Globus pallidus (tissue), 1 donor: ENCODE data around the gene ADARB2.

Experiments used
- DNase-seq: peaks from one replicate; pipeline ENCODE4 v3.0.0-alpha.2; 2015; ENCODE audit warnings: low spot score

ADARB2 gene

DNA sequence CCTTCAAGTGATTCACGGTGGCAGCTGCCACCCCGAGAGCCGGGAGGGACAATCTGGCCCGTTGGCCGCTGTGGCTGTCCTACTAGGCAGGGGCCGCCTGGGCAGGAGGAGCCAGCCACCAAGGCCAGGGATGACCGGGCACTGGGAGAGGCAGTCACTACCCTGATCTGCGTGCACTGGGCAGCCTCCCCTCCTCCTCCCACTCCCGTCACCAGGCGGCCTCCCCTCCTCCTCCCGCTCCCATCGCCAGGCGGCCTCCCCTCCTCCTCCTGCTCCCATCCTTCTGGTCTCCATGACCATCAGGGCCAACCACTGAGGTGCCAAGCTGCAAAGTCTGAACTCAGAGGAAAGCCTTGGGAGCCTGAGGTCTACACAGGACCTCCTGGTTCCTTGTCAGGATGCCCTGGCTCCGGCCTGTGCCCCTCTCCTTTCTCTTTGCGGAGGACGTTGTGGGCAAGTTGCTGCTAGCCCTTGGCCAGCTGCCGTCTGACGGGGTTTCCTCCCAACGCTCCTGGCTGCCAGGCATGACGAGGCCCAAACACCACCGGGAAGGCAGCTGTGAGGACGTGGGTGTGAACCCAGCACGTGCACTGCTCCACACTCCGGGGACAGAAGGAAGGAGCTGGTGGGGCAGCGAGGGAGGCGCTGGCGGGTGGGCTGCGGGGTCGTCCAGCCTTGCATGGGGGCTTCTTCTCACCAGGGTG, 550.0 kb downstream of the ADARB2 start:
- DNase-seq = peak; percentile 93

DNA sequence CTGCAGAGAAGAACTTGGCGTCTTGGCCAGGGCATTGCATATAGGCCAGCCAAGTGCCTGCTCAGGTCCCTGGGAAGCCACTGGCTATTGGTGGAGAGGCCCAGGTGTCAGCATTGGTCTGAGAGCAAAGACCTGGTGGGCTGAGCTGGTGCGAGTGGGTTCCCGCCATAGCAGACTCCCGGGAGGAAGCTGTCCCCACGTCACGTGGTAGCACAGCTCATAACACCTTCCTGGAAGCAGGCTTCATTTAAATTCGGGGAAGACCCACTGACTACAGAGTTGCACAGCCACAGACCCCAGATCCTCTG, 550.7 kb downstream of the ADARB2 start:
- DNase-seq = no peak

DNA sequence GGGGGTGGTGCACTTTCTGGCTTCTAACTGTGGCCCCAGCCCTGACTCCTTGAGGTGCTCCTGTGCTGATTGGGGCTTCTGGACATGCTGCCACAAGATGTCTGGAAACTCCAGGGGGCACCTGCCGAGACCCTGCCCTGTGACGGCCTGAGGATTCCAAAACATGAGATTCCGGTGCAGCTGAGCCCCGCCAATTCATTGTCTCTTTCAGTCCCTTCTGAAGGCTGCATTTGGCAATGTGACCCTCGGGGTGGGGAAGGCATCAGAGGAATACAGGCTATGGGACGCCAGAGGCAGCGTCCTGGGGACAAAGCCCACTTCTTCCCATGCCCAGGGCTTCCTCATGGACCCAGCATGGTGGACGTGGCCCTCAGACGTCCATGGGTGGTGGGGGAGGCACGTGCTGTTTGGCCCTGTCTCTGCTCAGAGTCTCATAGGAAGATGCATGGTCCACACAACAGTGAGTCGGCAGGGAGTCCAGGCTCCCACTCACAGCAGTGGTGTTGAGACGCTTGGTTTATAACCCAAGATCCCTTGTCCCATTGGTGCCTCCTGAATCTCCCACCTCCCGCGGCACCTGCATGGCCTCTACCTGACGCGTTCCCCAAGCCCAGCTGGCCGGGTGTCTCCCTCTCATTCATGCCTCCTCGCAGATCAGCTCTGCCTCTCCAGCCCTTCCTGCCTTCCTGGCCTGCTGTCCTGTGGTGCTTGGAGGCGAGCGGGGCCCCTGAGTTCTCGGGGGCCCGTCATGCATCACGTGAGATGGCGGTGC, 551.2 kb downstream of the ADARB2 start:
- no peak for DNase-seq

DNA sequence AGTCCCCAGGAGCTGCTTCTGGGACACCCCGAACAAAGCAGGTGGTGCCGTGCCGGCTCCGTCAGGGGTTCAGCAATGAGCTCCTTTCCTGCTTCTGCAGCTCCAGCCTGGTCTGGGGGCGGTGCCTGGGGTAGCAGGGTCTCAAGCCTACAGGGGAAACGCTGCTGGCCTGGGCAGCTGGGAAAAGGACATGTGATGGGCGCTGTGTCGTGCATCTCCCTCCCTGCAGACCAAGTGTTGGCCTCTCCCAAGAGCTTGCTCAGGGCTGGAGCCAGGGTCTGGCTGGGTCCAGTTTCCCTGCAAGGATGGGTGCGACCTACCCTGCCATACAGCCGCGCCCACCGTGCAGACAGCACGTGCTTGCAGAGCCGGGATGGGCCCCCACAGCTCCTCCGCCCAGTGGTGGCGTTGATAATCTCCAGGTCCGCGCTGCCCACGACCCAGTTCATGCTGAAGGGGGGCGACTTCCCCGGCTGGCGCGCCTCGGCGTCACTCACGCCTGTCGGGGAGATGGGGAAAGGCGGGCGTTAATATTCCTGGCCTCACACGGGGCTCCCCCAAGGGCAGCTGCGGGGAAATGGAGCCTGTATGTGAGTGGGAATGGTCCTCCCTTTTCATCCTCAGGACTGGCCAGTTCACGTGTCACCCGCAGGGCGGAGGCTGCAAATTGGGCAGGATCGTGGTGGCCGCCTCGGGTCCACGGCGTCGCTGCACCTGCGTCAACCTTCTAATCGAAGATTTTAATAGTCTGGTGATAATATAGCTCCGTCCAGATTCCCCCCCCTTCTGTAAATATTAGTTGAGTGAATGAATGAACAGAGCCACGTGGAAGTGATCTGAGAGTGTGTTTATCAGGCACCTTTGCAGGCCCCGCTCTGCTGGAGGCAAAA, 552.5 kb downstream of the ADARB2 start:
- no peak for DNase-seq

DNA sequence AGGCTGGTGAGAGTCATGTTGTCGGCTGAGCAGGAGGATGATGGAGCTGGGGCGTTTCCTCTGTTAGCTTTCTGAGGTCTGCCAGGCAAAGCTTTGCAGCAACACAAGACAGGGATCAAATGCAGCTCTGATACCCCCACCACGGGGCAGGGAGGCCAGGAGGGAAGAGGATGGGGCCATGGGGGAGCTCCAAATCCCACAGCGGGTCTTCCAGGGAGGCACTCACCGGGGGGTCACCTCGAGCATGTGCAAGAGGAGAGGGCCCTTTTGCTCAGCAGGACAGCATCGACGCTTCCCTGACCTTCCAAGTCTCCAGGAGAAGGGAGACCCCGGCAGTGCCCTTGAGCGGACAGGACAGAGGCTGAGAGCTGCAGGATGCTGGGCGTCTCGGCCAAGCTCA, 553.6 kb downstream of the ADARB2 start:
- no peak for DNase-seq

DNA sequence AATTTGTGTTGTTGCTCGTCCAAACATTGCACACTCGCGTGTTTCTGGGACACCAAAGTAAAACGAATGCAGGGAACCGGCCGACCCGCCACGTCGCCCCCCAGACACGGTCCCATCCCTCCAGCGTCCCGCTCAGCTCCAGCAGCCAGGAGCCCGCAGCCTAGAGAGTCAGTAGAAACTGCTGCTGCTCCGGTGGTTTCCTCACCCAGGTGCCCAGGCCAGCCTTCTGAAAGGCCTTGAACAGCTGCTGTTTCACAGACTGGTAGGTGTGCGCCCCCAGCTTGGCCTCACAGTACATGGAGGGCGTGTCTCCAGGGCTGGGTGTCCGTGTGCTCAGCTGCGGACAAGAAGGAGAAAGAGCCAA, 554.3 kb downstream of the ADARB2 start:
- DNase-seq = no peak

DNA sequence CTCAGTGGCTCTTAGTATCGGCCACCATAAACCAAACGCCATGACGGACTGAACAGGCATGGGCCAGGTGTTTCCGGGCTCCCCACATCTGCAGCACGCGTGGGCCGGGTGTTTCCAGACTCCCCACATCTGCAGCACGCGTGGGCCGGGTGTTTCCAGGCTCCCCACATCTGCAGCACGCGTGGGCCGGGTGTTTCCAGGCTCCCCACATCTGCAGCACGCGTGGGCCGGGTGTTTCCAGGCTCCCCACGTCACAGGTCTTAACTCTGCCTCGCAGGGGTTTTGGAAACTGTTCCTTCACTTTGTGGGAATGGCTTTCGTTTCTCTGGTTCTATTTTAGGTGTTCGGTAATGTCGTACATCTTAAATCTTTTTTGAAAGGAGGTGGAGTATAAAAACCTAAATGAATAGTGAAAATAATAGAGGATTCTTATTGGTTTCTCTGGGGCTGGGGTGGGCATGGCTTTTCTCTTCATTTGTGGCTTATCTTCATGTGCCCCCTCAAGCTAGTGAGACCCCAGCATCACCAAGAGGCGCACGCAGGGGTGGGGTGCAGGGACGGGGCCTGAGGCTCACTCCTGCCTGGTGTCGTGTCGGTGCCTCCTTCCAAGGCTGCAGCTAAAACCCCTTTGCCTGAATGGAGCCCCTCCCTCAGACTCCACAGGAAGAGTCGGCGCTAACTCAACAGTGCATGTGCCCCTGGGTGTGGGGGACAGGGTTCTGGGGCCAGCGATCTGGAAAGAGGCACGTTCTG, 554.9 kb downstream of the ADARB2 start:
- DNase-seq = no peak

DNA sequence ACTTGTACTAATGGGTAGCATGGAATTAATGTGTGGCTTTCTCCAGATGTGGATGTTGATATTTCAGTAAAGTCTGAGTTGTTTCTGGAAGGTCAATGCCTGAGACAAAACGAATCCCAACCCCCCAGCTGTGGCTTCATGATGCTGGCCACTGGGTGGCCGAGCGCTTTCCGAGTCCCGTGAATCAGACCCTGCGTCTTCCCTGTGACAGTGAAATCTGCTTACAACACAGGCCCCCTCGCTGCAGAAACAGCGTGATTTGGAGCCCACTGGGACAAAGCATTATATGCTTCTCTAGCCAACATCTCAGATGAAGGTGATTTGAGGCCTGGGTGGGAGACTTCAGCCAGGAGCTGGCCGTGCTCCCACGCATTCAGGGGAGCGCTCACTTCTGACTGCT, 556.5 kb downstream of the ADARB2 start:
- DNase-seq = peak; percentile 78

DNA sequence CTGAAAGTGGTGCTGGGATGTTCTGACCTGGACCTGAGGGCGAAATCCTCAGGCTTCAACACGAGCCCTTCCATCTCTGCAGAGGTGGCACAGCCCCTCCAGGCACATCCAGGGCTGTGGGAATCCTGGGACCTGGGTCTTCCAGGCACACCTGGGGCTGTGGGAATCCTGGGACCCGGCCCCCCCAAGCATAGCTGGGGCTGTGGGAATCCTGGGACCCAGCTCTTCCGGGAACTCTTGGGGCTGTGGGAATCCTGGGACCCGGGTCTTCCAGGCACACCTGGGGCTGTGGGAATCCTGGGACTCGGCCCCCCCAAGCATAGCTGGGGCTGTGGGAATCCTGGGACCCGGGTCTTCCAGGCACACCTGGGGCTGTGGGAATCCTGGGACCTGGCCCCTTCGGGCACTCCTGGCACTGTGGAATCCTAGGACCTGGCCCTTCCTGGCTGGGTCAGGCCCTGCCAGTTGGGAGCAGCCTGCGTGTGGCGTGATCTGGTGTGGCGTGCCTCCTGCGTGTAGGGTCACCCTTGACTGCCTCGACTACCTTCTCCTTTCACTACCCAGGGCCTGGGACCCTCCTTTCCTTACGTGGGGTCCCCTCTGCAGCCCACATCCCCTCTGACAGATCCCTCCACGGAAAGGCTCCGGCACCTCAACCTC, 557.1 kb downstream of the ADARB2 start:
- no peak for DNase-seq

DNA sequence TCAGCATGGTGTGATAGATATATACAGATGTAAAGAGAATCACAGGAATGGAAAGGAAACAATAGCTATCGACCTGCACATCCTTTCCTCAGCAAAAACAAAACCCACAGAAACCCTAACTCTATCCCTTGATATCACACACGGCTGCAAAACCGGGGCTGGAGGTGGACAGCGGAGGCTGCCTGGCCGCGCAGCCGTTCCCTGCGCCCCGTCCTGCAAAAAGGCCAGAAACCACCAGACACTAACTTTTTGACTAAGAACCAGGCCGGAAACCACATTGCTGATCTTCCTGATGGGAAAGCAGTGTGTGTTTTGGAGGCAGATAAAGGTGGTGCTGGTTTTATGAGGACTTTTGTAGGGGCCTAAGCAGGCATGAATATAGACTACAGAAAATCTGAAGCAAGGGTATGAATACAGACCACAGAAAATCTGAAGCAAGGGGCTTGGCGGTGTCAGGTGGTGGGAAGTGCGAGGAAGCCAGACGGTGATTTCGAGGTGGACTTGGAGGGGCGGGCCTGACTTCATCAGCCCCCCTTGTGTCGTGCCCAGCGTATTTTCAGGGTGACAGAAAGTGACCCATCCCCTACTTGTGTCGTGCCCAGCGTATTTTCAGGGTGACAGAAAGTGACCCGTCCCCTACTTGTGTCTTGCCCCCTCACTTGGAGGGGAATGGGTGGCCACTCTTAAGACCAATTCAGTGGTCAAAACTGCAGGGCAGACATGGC, 557.8 kb downstream of the ADARB2 start:
- DNase-seq = no peak

DNA sequence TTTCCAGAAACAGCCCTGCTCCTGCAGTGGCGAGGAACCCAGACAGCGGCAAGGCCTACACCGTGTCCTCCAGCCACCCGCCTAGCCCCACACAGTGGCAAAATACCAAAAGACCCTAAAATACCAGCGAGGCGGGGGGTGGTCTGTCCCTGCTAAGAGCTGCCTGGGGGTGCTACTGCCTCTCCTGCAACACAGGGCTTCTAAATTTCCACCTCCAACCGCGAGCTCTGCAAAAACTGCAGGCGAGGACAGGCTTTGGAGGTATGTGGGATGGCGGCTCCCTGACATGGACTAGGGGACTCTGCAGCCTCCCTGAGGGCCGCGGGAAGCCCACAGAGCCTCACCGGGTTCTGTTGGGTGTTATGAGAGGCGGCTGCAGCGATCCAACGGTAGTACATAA, 558.8 kb downstream of the ADARB2 start:
- no peak for DNase-seq

DNA sequence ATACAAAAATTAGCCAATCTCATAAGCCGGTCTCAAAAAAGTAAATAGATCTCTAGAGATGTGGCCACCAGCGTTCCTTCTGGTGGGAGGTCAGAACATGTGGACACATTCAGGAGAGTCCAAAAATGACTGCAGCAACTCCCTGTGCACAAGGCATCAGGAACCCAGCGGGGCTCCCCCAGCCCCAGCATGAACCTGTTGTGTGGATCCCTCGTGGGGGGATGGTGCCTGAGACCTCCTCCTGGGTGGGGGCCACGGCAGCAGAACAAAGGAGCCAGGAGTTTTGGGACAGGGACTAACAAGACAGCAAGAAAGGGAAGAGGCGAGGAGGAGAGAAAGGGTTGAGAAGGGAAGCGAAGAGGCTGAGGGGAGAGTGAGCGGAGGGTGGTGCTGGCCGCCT, 559.4 kb downstream of the ADARB2 start:
- DNase-seq = no peak

DNA sequence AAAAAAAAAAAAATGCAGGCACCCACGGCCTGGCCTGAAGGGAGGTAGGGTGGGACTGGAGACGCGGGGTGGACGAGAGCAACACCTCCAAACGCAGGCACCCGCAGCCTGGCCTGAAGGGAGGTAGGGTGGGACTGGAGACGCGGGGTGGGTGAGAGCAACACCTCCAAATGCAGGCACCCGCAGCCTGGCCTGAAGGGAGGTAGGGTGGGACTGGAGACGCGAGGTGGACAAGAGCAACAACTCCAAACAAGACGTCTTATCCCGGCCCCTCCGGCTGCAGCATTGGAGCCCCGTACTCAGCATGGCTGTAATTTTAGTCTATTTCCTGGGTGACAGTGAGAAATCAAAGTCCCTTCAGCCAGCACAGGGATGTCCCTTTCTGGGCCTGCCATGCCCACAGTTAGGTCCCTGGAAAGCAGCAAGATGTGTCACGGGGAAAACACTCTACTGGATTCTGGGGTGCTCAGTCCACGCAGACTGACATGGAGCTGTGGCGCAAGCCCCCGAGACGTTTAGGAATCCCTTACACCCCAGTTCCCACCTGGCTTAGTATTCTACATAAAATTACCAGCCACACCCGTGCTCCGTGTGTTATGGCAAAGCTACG, 561.3 kb downstream of the ADARB2 start:
- DNase-seq = no peak

DNA sequence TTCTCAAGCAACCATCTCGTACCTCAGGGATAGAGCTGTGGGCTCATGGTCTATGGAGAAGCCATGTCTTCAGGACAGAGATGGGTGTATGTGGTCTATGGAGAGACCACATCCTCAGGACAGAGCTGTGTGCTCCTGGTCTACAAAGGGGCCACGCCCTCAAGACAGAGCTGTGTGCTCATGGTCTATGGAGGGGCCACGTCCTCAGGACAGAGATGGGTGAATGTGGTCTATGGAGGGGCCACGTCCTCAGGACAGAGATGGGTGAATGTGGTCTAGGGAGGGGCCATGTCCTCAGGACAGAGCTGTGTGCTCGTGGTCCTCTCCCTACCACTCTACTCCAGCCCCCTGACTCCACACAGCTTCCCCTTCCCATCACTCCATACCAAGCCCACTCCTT, 563.3 kb downstream of the ADARB2 start:
- DNase-seq = no peak

DNA sequence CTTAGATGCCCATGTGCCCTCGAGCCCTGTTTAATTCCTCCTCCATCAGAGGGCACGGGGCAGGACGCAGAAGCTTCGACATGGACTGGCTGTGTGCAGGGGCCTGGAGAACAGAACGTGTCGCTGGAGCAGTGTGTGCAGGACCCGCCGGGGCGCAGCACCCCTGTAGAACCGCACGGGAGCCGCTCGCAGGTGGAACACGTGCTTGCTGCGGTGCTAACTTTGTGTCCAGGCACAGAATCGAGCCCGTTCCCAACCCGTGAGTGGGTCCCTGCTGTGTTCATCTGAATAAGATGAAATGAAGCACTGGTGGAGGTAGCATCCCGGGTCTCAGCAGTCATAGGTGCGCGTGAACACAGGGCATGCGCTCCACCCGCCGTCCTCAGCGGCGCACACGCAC, 564.2 kb downstream of the ADARB2 start:
- DNase-seq = no peak

DNA sequence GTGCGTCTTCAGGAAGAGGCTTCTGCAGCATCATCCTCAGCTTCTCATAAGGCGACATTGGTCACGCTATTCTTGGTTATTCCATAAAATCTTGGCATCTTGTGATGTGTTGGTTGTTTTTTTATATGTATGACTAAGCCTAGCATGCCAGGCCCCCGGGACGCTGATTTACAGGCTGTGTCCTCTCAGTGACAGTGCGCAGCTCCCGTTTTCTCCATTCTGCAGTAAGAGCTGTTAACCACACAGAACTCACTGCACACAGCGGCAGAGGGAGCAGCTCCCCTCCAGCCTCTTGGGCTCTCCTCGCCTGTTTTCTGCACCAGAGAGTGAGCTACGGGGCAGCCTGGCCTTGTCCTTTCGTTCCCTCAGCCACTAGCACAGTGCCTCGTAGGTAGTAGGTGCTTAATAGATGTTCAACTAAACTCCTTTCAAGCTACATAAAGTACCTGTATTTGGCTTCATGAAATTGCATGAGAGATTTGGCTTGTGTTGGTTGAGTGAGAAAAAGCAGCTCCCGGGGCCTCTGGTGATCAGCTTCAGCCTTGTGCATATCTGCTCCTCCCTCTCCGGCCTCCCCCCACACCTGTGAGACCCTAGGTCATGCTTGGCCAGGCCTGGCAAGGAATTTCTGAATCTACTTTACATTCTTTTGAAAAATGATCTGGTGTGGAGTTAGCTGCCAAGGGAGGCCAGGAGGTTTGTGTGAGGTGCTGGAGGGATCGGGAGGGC, 564.9 kb downstream of the ADARB2 start:
- DNase-seq = no peak

DNA sequence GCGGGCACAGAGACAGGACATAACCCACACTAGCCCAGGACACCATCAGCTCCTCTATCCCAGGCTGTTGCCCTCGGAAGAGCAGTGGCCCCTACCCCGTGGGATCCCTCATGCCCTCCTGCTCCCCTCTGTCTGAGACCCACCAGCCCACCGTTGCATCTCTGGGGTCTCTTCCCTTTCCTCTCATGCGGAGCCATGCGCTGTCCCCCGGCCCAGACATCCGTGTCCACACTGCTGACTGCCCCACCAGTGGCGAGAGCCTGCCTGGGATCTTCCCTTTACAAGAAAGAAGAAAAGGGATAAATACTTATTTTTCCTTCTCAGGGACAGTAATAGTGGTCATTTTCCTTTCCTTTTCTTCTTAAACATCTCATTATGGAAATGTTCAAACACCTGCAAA, 565.7 kb downstream of the ADARB2 start:
- no peak for DNase-seq

DNA sequence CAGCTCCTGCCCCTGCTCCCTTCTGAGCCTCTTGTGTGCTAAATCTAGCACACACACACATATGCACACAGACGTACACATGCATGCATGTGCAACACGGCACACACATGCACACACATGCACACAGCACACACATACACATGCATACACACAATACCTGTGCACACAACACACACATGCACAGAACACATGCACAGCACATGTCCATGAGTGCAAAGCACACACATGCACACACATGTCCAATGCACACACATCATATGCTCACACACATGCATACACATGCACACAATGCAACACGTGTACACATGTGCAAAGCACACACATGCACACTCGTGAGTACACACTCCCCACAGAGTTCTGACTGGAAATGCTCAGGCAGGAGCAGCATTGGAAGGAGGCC, 566.1 kb downstream of the ADARB2 start:
- DNase-seq = no peak

DNA sequence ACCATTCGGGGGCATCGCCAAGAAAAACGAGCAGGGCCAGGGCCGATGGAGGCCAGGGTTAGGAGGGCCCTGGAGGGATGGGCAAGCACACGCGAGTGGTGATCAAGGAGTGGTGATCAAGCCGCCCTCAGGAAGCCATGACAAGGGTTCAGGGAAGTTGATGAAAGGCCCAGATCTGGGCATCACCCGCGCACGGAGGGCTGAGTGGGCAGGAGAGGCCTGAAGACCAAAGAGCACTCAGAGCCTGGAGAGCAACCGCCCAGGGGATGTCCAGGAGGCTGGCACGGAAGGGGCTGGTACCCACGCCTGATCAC, 566.5 kb downstream of the ADARB2 start:
- no peak for DNase-seq
